ENCODE measurements around the gene STYXL2.

STYXL2 gene

GRCh38 chr1:167081594-167082156 is 12.2 kb upstream of the STYXL2 start:
- Histone ChIP-seq H3K36me3 (no peaks in the 10 kb centered on the region), H3K9me3 (no peaks in the 10 kb centered on the region), H3K27me3 (no peaks in the 10 kb centered on the region), H3K27ac (no peak overlapping the region), H3K4me3 (ENCODE audit: low read depth in 1 of 2, low read length in 1 of 2) (no peak overlapping the region), H3K4me1 (ENCODE audit: control insufficient read depth in 1 of 2, insufficient read depth in 1 of 2, low read depth in 1 of 2, low read length in 1 of 2) (no peaks in the 10 kb centered on the region)
- no peak for TF ChIP-seq CTCF (IDR thresholded peaks at IDR 0.05)

DNA sequence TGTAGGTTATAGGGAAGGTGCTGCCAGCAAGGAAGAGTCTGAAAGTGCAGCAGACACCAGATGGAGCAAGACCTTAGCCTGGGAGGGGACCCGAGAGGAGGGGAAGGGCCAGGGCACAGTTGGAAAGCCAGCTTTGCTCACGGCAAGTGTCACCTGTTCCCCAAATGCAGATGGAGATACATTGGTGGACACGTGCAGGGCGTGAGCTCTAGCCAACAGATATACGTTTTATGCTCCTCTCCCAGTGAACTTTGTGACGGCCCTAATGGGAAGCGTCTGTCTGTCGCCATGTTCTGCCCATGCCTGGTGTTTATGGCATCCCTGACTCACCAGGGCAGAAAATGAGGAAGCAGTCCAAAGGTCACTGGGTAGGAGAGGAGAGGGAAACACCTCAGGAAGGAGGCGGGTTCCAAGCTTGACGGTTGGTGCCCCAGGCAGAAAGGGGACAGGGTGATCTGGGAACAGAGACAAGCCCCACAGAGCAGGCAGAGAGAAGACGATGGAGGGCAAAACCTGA is 11.3 kb upstream of the STYXL2 start:
- H3K9me3 ChIP-seq = no peaks in the 10 kb centered on the region

DNA sequence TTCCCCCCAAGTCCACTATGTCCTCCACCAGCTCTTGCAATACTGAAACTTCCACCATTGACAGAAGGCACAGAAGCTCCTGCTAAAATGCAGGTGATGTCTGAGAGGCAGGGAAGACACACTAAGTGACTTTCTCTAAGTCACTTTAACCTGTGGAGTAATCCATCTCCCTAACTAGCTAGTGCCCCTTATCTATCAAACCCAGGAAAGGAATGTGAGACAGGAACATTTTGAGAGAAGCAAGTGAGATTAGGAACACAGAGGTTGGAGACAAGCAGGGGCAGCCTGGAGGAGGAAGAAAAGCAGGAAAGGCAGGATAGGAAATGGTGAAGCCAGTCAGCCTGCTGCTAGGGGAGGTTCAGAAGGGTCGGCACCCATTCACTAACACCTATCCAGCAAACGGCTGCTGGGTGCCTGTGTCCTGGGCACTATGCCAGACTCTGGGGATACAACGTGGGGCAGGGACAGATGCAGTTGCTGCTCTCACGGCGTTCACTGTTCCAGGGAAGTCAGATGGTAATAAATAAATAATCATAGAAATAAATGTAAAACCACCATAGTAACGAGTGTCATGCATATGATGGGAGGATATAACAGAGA is 10.7 kb upstream of the STYXL2 start:
- Histone ChIP-seq H3K27ac (no peak overlapping the region), H3K4me1 (ENCODE audit: control insufficient read depth in 1 of 2, insufficient read depth in 1 of 2, low read depth in 1 of 2, low read length in 1 of 2) (no peaks in the 10 kb centered on the region), H3K27me3 (no peaks in the 10 kb centered on the region), H3K9me3 (no peaks in the 10 kb centered on the region), H3K36me3 (no peaks in the 10 kb centered on the region), H3K4me3 (ENCODE audit: low read depth in 1 of 2, low read length in 1 of 2) (no peak overlapping the region)
- TF ChIP-seq CTCF (IDR thresholded peaks at IDR 0.05) = no peak

More for the DNA sequence above, 11.3 kb upstream of the STYXL2 start:
- no peak for TF ChIP-seq CTCF (IDR thresholded peaks at IDR 0.05)
- Histone ChIP-seq H3K27ac (no peak overlapping the region), H3K27me3 (no peaks in the 10 kb centered on the region), H3K4me1 (ENCODE audit: control insufficient read depth in 1 of 2, insufficient read depth in 1 of 2, low read depth in 1 of 2, low read length in 1 of 2) (no peaks in the 10 kb centered on the region), H3K4me3 (ENCODE audit: low read depth in 1 of 2, low read length in 1 of 2) (no peak overlapping the region), H3K36me3 (no peaks in the 10 kb centered on the region)

GRCh38 chr1:167083871-167084270 is 10.0 kb upstream of the STYXL2 start:
- Histone ChIP-seq H3K36me3 (no peaks in the 10 kb centered on the region), H3K4me1 (ENCODE audit: control insufficient read depth in 1 of 2, insufficient read depth in 1 of 2, low read depth in 1 of 2, low read length in 1 of 2) (no peaks in the 10 kb centered on the region), H3K27ac (no peak overlapping the region), H3K9me3 (no peaks in the 10 kb centered on the region), H3K4me3 (ENCODE audit: low read depth in 1 of 2, low read length in 1 of 2) (no peak overlapping the region), H3K27me3 (no peaks in the 10 kb centered on the region)
- no peak for TF ChIP-seq CTCF (IDR thresholded peaks at IDR 0.05)

DNA sequence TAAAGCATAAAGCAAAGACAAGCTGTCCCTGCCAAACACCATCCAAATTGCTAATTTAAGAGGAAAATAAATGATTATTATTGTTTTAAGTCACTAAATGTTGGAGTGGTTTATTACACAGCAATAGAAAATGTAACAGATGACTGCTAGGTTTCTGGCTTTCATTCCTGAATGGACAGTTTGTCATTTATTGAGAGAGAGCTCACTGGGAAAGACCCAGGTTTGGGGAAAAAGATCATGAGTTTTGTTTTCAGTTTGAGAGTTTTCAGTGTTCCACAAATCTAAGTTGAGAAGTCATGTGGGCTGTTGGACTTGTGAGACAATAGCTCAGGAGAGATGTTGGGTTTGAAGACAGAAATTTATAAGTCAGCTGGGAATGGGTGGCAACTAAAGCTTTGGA is 9.1 kb upstream of the STYXL2 start:
- H3K9me3 ChIP-seq = no peaks in the 10 kb centered on the region
- no peaks in the 10 kb centered on the region for H3K36me3 ChIP-seq
- TF ChIP-seq CTCF (IDR thresholded peaks at IDR 0.05) = no peak
- H3K27me3 ChIP-seq = no peaks in the 10 kb centered on the region
- no peaks in the 10 kb centered on the region for H3K4me1 ChIP-seq (ENCODE audit: control insufficient read depth in 1 of 2, insufficient read depth in 1 of 2, low read depth in 1 of 2, low read length in 1 of 2)
- no peak overlapping the region for H3K27ac ChIP-seq
- H3K4me3 ChIP-seq (ENCODE audit: low read depth in 1 of 2, low read length in 1 of 2) = no peak overlapping the region

All from neutrophil (primary cell).